ENCODE results near the gene CCDC8. TPM values are rescaled to one million over a fixed set of nuclear protein-coding genes. Genes with fewer than 3 reads are reported as not detected.
"Not testable (repeated sequence)": the region's sequence is repeated elsewhere in the genome, so short reads cannot be mapped to it uniquely, and the experiment has no call there.

CCDC8 gene
- total RNA-seq, 4 donors from 2014 or later, result 4.3 to 10.1 (median 7.6) TPM

DNA sequence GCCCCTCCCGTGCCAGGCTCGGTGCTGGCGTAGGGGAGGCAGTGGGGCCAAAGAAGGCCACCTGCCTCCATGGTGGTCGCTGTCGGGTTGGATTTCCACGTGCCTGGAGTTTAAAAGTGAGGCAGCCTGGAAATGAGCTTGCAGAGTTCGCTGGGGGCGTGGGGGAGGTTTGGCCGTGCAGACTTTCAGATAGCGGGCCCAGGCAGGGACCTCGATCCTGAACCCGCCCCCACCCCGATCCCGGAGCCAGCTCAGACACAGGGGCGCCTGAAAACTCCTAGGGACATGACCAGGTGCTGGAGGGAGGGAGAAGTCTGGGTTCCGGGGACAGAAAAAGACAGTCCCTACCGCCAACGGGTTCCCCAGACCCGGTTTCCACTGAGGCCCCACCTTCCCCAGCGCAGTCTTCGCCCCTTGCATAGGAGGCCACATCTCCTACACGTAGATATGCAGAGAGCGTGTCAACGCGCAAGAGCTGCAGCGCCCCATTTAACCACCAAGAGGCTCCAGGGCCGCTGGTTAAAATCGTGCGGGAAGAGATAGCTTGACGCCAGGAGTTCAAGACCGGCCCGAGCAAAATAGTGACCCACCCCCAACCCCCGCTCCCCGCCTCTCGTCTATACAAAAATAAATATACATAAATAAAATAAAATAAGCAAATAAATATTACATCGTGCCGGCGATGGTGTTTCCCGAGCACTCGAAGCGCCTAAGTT is 8.5 kb downstream of the CCDC8 start:
- no peak for ATAC-seq
- H3K4me3 ChIP-seq, result peak overlapping the region in 1 of 2 donors; percentile 43
- peaks cover 0 to 54% (median 6%) of the 10 kb centered on the region in 3 donors for H3K4me1 ChIP-seq
- H3K9me3 ChIP-seq, result no peaks in the 10 kb centered on the region
- peaks cover 91% of the 10 kb centered on the region for H3K27me3 ChIP-seq
- H3K27ac ChIP-seq, result peak overlapping the region in 3 of 4 donors; percentile 12 to 67 (median 59)
- no peak for TF ChIP-seq EP300 (IDR thresholded peaks at IDR 0.05)
- TF ChIP-seq, protein P1, sequence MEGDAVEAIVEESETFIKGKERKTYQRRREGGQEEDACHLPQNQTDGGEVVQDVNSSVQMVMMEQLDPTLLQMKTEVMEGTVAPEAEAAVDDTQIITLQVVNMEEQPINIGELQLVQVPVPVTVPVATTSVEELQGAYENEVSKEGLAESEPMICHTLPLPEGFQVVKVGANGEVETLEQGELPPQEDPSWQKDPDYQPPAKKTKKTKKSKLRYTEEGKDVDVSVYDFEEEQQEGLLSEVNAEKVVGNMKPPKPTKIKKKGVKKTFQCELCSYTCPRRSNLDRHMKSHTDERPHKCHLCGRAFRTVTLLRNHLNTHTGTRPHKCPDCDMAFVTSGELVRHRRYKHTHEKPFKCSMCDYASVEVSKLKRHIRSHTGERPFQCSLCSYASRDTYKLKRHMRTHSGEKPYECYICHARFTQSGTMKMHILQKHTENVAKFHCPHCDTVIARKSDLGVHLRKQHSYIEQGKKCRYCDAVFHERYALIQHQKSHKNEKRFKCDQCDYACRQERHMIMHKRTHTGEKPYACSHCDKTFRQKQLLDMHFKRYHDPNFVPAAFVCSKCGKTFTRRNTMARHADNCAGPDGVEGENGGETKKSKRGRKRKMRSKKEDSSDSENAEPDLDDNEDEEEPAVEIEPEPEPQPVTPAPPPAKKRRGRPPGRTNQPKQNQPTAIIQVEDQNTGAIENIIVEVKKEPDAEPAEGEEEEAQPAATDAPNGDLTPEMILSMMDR (IDR thresholded peaks at IDR 0.05), result peak in 1 of 4 experiments; percentile 26
- no peaks in the 10 kb centered on the region for H3K36me3 ChIP-seq
- WGBS, 2 donors (ENCODE audit: low coverage in 1 of 2), result 26 to 40% methylated on average over 8 to 24 of the region's 41 CpGs

DNA sequence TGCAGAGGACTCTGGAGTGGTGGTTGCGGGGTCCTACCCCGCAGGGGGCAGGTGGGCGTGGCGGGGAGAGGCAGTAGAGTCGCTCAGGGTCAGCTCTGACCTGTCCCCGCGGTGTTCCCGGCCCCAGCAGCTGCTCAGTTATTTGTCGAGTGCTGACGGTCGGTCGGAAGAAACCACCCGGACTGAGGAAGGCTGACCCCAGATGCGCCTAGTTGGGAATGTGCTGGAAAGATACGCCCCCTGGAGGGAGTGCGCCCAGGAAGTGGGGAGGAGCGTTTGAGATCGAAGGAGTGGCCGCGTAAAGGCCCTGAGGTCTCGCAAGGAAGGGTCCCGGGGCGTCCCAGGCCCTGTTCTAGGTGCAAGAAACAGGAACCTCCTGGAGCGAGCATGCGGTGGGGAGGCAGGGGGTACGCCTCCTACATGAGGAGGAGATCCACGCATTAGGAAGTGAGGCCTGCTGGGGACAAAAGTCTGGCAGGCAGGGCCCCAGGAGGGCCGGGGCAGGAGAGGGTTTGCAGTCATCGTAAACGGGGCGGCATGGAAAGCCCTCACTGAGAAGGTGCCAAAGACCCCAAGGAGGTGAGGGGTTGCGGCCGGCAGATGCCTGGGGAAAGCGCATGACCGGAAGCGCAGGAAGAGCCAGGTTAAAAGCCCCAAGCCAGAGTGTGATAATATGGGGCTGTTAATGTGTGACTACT is 9.2 kb downstream of the CCDC8 start:
- 19 to 23% methylated on average over 6 to 18 of the region's 36 CpGs for WGBS, 2 donors (ENCODE audit: low coverage in 1 of 2)
- H3K27ac ChIP-seq, result peak overlapping the region in 3 of 4 donors; percentile 43 to 67 (median 59)
- H3K4me3 ChIP-seq, result peak overlapping the region in 1 of 2 donors; percentile 43
- TF ChIP-seq POLR2AphosphoS5 (IDR thresholded peaks at IDR 0.05) (no peak), EP300 (IDR thresholded peaks at IDR 0.05) (no peak)
- TF ChIP-seq, protein P1 (IDR thresholded peaks at IDR 0.05), result peak in 1 of 4 experiments; percentile 8
- peaks cover 0 to 49% (median 6%) of the 10 kb centered on the region in 3 donors for H3K4me1 ChIP-seq
- H3K9me3 ChIP-seq, result no peaks in the 10 kb centered on the region
- H3K27me3 ChIP-seq, result peaks cover 85% of the 10 kb centered on the region
- peak; percentile 50 for ATAC-seq
- no peaks in the 10 kb centered on the region for H3K36me3 ChIP-seq

DNA sequence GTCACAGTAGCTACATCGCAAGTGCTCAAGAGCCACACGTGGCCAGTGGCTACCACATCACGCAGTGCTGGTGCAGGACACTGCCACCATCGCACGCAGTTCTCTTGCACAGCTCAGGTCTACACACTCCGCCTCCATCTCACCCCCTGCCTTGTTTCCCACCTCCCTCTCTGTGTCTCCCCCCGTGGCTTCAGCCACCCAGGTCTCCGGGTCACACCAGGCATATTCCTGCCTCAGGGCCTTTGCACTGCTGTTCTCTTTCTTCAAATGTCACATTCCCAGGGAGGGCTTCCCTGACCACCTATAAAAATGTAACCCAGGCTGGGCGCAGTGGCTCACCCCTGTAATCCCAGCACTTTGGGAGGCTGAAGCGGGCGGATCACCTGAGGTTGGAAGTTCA is 10.6 kb downstream of the CCDC8 start:
- TF ChIP-seq, protein P1 (IDR thresholded peaks at IDR 0.05), result no peak
- TF ChIP-seq POLR2A (IDR thresholded peaks at IDR 0.05) (no peak), EP300 (IDR thresholded peaks at IDR 0.05) (no peak), POLR2AphosphoS5 (IDR thresholded peaks at IDR 0.05) (no peak)
- 79 to 89% methylated on average over 6 to 8 of the region's 11 CpGs for WGBS, 2 donors (ENCODE audit: low coverage in 1 of 2)
- Histone ChIP-seq H3K9me3 (no peaks in the 10 kb centered on the region), H3K27me3 (peaks cover 73% of the 10 kb centered on the region), H3K4me1 (peaks cover 0 to 37% (median 0%) of the 10 kb centered on the region in 3 donors), H3K36me3 (no peaks in the 10 kb centered on the region), H3K4me3 (no peak overlapping the region), H3K27ac (no peak overlapping the region)
- no peak for ATAC-seq

DNA sequence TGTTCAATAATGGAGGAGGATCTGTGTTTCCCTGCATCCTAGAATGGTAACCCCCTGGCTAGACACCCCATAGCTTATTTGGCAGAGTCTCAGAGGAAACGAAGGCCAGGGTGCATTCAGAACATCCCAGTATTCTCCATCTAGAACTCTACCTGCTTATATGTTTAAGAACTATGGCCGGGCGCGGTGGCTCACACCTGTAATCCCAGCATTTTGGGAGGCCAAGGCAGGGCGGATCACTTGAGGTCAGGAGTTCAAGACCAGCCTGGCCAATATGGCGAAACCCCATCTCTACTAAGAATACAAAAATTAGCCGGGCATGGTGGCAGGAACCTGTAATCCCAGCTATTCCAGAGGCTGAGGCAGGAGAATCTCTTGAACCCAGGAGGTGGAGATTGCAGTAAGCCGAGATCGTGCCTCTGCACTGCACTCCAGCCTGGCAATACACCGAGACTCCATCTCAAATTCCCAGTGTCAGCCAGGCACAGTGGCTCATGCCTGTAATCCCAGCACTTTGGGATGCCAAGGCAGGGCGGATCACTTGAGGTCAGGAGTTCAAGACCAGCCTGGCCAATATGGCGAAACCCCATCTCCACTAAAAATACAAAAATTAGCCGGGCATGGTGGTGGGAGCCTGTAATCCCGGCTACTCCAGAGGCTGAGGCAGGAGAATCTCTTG is 15.4 kb downstream of the CCDC8 start:
- not testable (repeated sequence) for H3K4me3 ChIP-seq, H3K36me3 ChIP-seq, H3K27ac ChIP-seq, H3K9me3 ChIP-seq, ATAC-seq
- H3K27me3 ChIP-seq, result peaks cover 25% of the 10 kb centered on the region
- H3K4me1 ChIP-seq, result peaks cover 0 to 25% (median 0%) of the 10 kb centered on the region in 3 donors
- 69 to 93% methylated on average over 3 to 5 of the region's 14 CpGs for WGBS, 2 donors (ENCODE audit: low coverage in 1 of 2)

DNA sequence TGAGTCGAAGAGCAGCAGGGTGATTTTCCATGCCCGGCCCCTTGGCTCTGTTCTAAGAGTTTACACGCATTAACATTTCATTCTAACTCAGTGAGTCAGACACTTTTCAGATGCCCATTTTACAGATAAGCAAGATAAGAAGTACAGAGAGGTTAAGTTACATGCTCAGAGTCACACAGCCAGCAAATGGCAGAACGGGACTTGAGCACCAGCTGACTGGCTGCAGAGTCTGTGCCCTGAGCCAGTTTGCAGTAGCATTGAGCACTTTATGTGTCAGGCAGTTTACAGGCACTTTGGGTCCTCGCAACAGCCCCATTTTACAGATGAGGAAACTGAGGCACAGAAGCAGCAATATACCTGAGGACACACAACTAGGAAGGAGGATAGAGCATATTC is 19.0 kb downstream of the CCDC8 start:
- no peaks in the 10 kb centered on the region for H3K27me3 ChIP-seq
- 82 to 100% methylated on average over 1 to 4 of the region's 5 CpGs for WGBS, 2 donors (ENCODE audit: low coverage in 1 of 2)
- ATAC-seq, result no peak
- TF ChIP-seq EP300 (IDR thresholded peaks at IDR 0.05) (no peak), POLR2A (IDR thresholded peaks at IDR 0.05) (no peak), POLR2AphosphoS5 (IDR thresholded peaks at IDR 0.05) (no peak)
- TF ChIP-seq, protein P1 (IDR thresholded peaks at IDR 0.05), result no peak
- H3K27ac ChIP-seq, result no peak overlapping the region
- H3K4me3 ChIP-seq, result no peak overlapping the region
- no peaks in the 10 kb centered on the region for H3K9me3 ChIP-seq
- peaks cover 0 to 26% of the 10 kb centered on the region in 2 donors for H3K36me3 ChIP-seq
- H3K4me1 ChIP-seq, result peaks cover 0 to 33% (median 7%) of the 10 kb centered on the region in 3 donors
